NT2/D1 (cell line): ENCODE measurements around the gene HRH2.

Experiments
- SUZ12 ChIP-seq: IDR thresholded peaks from 2 replicates; pipeline ENCODE4 v1.6.1; 2011; ENCODE audit not compliant: insufficient read length, insufficient read depth; ENCODE audit errors: extremely low read depth
- YY1 ChIP-seq: IDR thresholded peaks from 2 replicates; pipeline ENCODE4 v1.6.1; 2011; ENCODE audit not compliant: insufficient read length, insufficient read depth
- ZNF274 ChIP-seq: IDR thresholded peaks from 2 replicates; pipeline ENCODE4 v1.6.1; 2011; ENCODE audit warnings: mild to moderate bottlenecking, low read depth, low read length

- TF ChIP-seq YY1 (no peak), ZNF274 (no peak), SUZ12 (no peak)
These were observed 4.1 kb upstream of the HRH2 start for GRCh38 chr5:175653763-175654162.
